A549 (cell line): Measurements from ENCODE around the gene GAS6. TPM values are rescaled to one million over a fixed set of nuclear protein-coding genes. Genes with fewer than 3 reads are reported as not detected.

Experiments used
- ATAC-seq, 2 experiments: fragments of 200-7000 bp in 1 of 2; fragments of >200 bp in 1 of 2; cut with Nextera tagmentation in 1 of 2; cut with Tn5 transposase in 1 of 2; 3 replicates each; pipeline versions ENCODE4 v1.8.0 to v1.9.1; 2018 to 2020; ENCODE audit warnings: mild to moderate bottlenecking in 1 of 2, moderate library complexity in 1 of 2
- CTCF ChIA-PET: fragments of 300-600 bp; sonication (Branson Sonifier 250); formaldehyde crosslinking; extraction: SDS; loops from one replicate; lab custom pipeline; 2021; ENCODE audit warnings: antibody characterized with exemption, inconsistent platforms; lab: Yijun Ruan, JAX
- POLR2A ChIA-PET: fragments of 350-600 bp; formaldehyde crosslinking; extraction: SDS; loops from one replicate; lab custom pipeline; 2021; ENCODE audit warnings: antibody characterized with exemption, inconsistent platforms; lab: Yijun Ruan, JAX
- DNase-seq, 2 experiments: peaks; one replicate each; pipeline versions ENCODE4 v3.0.0 to v3.0.0-alpha.2; 2011 to 2016; ENCODE audit warnings: low read depth in 1 of 2, low spot score in 1 of 2
- FAIRE-seq: peaks from 2 replicates; lab custom pipeline; 2011; peaks lifted over from hg19 to GRCh38; lab: Jason Lieb, UNC
- H3K27ac ChIP-seq, 2 experiments: fragments of >200 bp; sonication (Bioruptor Twin); formaldehyde crosslinking; 3 replicates each; pipeline ENCODE4 v1.5.1; 2016 to 2017
- H3K4me1 ChIP-seq: fragments of >200 bp; sonication (Bioruptor Twin); formaldehyde crosslinking; 3 replicates; pipeline ENCODE4 v1.6.1; 2016
- H3K4me2 ChIP-seq: fragments of >200 bp; sonication (Bioruptor Twin); formaldehyde crosslinking; 3 replicates; pipeline ENCODE4 v1.6.1; 2016
- H3K4me3 ChIP-seq: fragments of >200 bp; sonication (Bioruptor Twin); formaldehyde crosslinking; 3 replicates; pipeline ENCODE4 v1.5.1; 2016
- H3K9me3 ChIP-seq: fragments of >200 bp; sonication (Bioruptor Twin); formaldehyde crosslinking; 3 replicates; pipeline ENCODE4 v1.6.1; 2016
- CHD4 ChIP-seq: fragments of 200-600 bp; sonication (generic); IDR thresholded peaks from 2 replicates; pipeline ENCODE4 v1.6.1; 2016; ENCODE audit warnings: antibody characterized with exemption, mild to moderate bottlenecking, borderline replicate concordance
- HMGXB4 ChIP-seq: fragments of 250-450 bp; sonication (Bioruptor Pico); IDR thresholded peaks from 2 replicates; pipeline ENCODE4 v1.5.0; 2021; ENCODE audit warnings: mild to moderate bottlenecking, moderate library complexity, borderline replicate concordance
- HOXB13 ChIP-seq: fragments of 250-450 bp; sonication (Bioruptor Pico); IDR thresholded peaks from 2 replicates; pipeline ENCODE4 v1.5.0; 2020; ENCODE audit warnings: low read depth, mild to moderate bottlenecking, moderate library complexity
- JUN ChIP-seq, 2 experiments: fragments of >200 bp; sonication (Bioruptor Twin); formaldehyde crosslinking; IDR thresholded peaks; 2 replicates in 1 of 2; 3 replicates in 1 of 2; pipeline ENCODE4 v1.6.1; 2016 to 2017
- JUNB ChIP-seq: fragments of >200 bp; sonication (Bioruptor Twin); formaldehyde crosslinking; IDR thresholded peaks from 2 replicates; pipeline ENCODE4 v1.6.1; 2016
- MAFK ChIP-seq: fragments of 450-650 bp; IDR thresholded peaks from 2 replicates; pipeline ENCODE4 v1.6.1; 2014; ENCODE audit not compliant: partially characterized antibody
- MAZ ChIP-seq: fragments of 150-350 bp; IDR thresholded peaks from 2 replicates; pipeline ENCODE4 v1.6.1; 2014; ENCODE audit warnings: antibody characterized with exemption, low read depth, low read length, borderline replicate concordance
- MYC ChIP-seq: IDR thresholded peaks from 2 replicates; pipeline ENCODE4 v1.6.1; 2012; ENCODE audit warnings: mild to moderate bottlenecking, inconsistent platforms, low read length, improper control_type of control experiment, borderline replicate concordance
- POLR2AphosphoS2 ChIP-seq: conservative IDR thresholded peaks from 2 replicates; pipeline ENCODE4 v1.6.1; 2012; ENCODE audit warnings: low read length, improper control_type of control experiment, inconsistent platforms
- RAD21 ChIP-seq, 2 experiments: fragments of >200 bp in 1 of 2; sonication (Bioruptor Twin) in 1 of 2; formaldehyde crosslinking in 1 of 2; IDR thresholded peaks in 1 of 2; conservative IDR thresholded peaks in 1 of 2; 2 replicates in 1 of 2; 3 replicates in 1 of 2; pipeline ENCODE4 v1.6.1; 2012 to 2018; ENCODE audit warnings: inconsistent platforms in 1 of 2
- RFX5 ChIP-seq: fragments of 450-650 bp; IDR thresholded peaks from 2 replicates; pipeline ENCODE4 v1.7.1; 2014; ENCODE audit warnings: antibody characterized with exemption, mild to moderate bottlenecking, moderate library complexity
- RNF2 ChIP-seq: fragments of 200-600 bp; sonication (generic); IDR thresholded peaks from 2 replicates; pipeline ENCODE4 v1.6.1; 2016; ENCODE audit warnings: low read depth, mild to moderate bottlenecking, antibody characterized with exemption, moderate library complexity, borderline replicate concordance
- USF2 ChIP-seq: fragments of 450-650 bp; IDR thresholded peaks from 2 replicates; pipeline ENCODE4 v1.6.1; 2014; ENCODE audit warnings: antibody characterized with exemption
- WGBS: methylation state at CpG from one replicate; pipeline ENCODE4 v1.1.6; 2017; ENCODE audit errors: missing lambda C conversion rate; 5-methylcytosine and 5-hydroxymethylcytosine counted together
- polyA plus RNA-seq, 4 experiments: library from polyadenylated mRNA; depleted of rRNA in 3 of 4; stranded (reverse); fragments of >200 nt; fragmentation: RNase III in 1 of 4; extraction: RNeasy Plus Mini Kit Qiagen cat#74134 plus additional on column Dnase treatment in 1 of 4; gene quantifications; 2 replicates in 3 of 4; 3 replicates in 1 of 4; pipeline ENCODE4 v1.2.3, GENCODE V29; 2011 to 2017
- TF ChIP-seq, protein P1 (sequence below): fragments of 200-600 bp; sonication (generic); IDR thresholded peaks from 2 replicates; pipeline ENCODE4 v1.6.1; 2016; ENCODE audit warnings: antibody characterized with exemption, mild to moderate bottlenecking, moderate library complexity
- TF ChIP-seq, protein P2 (sequence below): fragments of >200 bp; sonication (Bioruptor Twin); formaldehyde crosslinking; IDR thresholded peaks from 3 replicates; pipeline ENCODE4 v1.5.1; 2016
- TF ChIP-seq, protein P3 (sequence below): IDR thresholded peaks from 2 replicates; pipeline ENCODE4 v1.6.1; 2012

Gene GAS6
- polyA plus RNA-seq, 2 of the 4 experiments (the other 2 are of a cell fraction): 3.5 to 5.7 TPM

DNA sequence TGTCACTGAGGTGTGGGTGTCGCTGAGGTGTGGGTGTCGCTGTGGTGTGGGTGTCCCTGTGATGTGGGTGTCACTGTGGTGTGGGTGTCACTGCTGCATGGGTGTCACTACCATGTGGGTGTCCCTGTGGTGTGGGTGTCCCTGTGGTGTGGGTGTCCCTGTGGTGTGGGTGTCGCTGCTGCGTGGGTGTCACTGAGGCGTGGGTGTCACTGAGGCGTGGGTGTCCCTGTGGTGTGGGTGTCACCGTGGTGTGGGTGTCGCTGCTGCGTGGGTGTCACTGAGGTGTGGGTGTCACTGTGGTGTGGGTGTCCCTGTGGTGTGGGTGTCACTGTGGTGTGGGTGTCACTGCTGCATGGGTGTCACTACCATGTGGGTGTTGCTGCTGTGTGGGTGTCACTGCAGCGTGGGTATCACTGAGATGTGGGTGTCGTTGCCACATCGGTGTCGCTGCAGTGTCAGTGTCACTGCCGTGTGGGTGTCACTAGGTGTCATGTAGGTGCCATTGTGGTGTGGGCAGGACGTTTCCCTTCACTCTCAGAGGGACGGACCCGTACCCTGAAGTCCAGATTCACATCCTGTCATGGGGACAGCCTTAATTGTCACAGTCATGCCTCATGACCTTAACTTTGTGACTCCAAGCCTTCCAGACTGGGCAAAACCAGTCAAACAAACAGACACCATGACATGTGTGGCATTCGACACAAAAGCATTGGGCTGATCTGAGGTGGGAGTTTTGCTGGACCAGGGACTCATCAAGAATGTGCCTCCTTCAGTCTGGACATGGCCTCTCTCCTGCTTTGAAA is 12.7 kb upstream of the GAS6 start:
- 65% methylated on average over 9 of the region's 18 CpGs for WGBS
- TF ChIP-seq JUNB (no peak), RFX5 (no peak), RAD21 (conservative IDR thresholded peaks at IDR 0.05 in 1 of 2, IDR thresholded peaks at IDR 0.05 in 1 of 2) (no peak), HMGXB4 (no peak)
- TF ChIP-seq, protein P1, sequence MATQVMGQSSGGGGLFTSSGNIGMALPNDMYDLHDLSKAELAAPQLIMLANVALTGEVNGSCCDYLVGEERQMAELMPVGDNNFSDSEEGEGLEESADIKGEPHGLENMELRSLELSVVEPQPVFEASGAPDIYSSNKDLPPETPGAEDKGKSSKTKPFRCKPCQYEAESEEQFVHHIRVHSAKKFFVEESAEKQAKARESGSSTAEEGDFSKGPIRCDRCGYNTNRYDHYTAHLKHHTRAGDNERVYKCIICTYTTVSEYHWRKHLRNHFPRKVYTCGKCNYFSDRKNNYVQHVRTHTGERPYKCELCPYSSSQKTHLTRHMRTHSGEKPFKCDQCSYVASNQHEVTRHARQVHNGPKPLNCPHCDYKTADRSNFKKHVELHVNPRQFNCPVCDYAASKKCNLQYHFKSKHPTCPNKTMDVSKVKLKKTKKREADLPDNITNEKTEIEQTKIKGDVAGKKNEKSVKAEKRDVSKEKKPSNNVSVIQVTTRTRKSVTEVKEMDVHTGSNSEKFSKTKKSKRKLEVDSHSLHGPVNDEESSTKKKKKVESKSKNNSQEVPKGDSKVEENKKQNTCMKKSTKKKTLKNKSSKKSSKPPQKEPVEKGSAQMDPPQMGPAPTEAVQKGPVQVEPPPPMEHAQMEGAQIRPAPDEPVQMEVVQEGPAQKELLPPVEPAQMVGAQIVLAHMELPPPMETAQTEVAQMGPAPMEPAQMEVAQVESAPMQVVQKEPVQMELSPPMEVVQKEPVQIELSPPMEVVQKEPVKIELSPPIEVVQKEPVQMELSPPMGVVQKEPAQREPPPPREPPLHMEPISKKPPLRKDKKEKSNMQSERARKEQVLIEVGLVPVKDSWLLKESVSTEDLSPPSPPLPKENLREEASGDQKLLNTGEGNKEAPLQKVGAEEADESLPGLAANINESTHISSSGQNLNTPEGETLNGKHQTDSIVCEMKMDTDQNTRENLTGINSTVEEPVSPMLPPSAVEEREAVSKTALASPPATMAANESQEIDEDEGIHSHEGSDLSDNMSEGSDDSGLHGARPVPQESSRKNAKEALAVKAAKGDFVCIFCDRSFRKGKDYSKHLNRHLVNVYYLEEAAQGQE: no peak
- Histone ChIP-seq H3K27ac (no peak overlapping the region), H3K9me3 (no peaks in the 10 kb centered on the region), H3K4me1 (no peaks in the 10 kb centered on the region), H3K4me3 (no peak overlapping the region), H3K4me2 (no peak overlapping the region)
- ChIA-PET POLR2A (no interaction called here), CTCF (no interaction called here)
- FAIRE-seq (no peak), ATAC-seq (no peak), DNase-seq (no peak)

GRCh38 chr13:113875837-113876281 is 12.0 kb upstream of the GAS6 start:
- FAIRE-seq (no peak), DNase-seq (no peak)
- CTCF ChIA-PET: no interaction called here

GRCh38 chr13:113875429-113875815 is 11.5 kb upstream of the GAS6 start:
- Histone ChIP-seq H3K27ac (no peak overlapping the region), H3K9me3 (no peaks in the 10 kb centered on the region), H3K4me3 (no peak overlapping the region), H3K4me2 (no peak overlapping the region), H3K4me1 (no peaks in the 10 kb centered on the region)
- WGBS: 85% methylated on average over 2 of the region's 8 CpGs
- ATAC-seq (no peak), FAIRE-seq (no peak), DNase-seq (no peak)
- ChIA-PET POLR2A (no interaction called here), CTCF (no interaction called here)
- TF ChIP-seq, protein P2, sequence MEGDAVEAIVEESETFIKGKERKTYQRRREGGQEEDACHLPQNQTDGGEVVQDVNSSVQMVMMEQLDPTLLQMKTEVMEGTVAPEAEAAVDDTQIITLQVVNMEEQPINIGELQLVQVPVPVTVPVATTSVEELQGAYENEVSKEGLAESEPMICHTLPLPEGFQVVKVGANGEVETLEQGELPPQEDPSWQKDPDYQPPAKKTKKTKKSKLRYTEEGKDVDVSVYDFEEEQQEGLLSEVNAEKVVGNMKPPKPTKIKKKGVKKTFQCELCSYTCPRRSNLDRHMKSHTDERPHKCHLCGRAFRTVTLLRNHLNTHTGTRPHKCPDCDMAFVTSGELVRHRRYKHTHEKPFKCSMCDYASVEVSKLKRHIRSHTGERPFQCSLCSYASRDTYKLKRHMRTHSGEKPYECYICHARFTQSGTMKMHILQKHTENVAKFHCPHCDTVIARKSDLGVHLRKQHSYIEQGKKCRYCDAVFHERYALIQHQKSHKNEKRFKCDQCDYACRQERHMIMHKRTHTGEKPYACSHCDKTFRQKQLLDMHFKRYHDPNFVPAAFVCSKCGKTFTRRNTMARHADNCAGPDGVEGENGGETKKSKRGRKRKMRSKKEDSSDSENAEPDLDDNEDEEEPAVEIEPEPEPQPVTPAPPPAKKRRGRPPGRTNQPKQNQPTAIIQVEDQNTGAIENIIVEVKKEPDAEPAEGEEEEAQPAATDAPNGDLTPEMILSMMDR: no peak
- no peak for TF ChIP-seq USF2
- no peak for TF ChIP-seq MAZ
- TF ChIP-seq MYC: no peak
- no peak for TF ChIP-seq HOXB13
- TF ChIP-seq CHD4: no peak
- no peak for TF ChIP-seq JUN (IDR thresholded peaks at IDR 0.05)

More at GRCh38 chr13:113875837-113876281, 12.0 kb upstream of the GAS6 start:
- no peaks in the 10 kb centered on the region for H3K9me3 ChIP-seq
- no peak overlapping the region for H3K4me3 ChIP-seq
- 100% methylated on average over 1 of the region's 11 CpGs for WGBS
- POLR2A ChIA-PET: no interaction called here
- TF ChIP-seq, protein P2: no peak
- TF ChIP-seq RNF2: no peak
- TF ChIP-seq, protein P3, sequence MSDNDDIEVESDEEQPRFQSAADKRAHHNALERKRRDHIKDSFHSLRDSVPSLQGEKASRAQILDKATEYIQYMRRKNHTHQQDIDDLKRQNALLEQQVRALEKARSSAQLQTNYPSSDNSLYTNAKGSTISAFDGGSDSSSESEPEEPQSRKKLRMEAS: no peak
- TF ChIP-seq POLR2AphosphoS2: no peak
- TF ChIP-seq MAFK: no peak
- TF ChIP-seq HOXB13: no peak
- H3K4me1 ChIP-seq: no peaks in the 10 kb centered on the region
- H3K4me2 ChIP-seq: no peak overlapping the region
- ATAC-seq: no peak
- H3K27ac ChIP-seq: no peak overlapping the region
